GM18508 (cell line): ENCODE results near the gene CNN3.

Experiments used
- ATAC-seq: cut with Tn5 transposase; IDR thresholded peaks from one replicate; pipeline ENCODE4 v1.9.1; 2021; ENCODE audit warnings: moderate number of reproducible peaks; ENCODE audit not compliant: insufficient read depth, unreplicated experiment

CNN3 gene

DNA sequence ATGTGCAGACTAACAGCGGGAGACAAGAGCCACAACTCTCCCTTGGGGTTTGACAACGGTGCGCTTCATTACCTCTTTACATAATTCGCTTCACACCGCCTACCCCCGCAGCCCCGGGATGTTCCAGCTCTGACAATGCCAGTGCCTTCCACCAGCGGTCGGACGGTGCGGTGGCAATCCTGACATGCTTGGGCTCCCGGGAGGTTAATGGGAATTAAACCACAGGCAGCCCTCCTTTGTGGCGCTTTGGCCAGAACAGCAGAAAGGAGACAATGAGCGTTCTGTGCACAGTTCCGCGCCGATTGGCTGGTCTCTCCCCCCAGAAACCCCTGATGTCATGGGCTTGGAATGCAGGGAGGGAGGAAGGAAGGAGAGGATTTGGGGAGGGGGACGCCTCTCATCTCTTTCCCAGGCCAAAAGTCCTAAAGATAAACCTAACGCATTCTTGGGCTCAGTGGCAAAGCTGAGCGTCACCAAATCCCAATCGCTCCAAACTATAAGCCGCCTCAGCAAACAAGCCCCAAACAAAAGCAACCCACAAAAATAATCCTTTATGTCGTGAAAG lies 1.3 kb downstream of the CNN3 start:
- no peak for ATAC-seq

DNA sequence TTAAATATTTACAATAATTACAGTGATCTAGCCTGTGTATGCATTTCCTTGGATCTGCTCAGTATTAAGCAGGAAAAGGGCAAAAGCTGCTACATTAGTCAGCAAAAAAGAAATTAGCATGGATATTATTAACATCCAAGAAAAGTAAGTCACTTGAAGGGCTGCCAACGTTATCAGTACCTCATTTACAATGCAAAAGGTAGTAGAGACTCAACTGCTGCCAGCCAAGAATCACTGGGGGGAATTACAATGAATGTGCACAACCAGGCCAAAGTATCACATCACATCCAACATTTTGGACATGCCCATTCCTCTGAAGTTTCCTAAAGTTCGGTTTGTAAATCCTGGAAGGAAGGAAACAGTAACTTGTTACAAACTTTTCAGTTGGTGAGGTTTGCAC lies 1.9 kb downstream of the CNN3 start:
- ATAC-seq: no peak

DNA sequence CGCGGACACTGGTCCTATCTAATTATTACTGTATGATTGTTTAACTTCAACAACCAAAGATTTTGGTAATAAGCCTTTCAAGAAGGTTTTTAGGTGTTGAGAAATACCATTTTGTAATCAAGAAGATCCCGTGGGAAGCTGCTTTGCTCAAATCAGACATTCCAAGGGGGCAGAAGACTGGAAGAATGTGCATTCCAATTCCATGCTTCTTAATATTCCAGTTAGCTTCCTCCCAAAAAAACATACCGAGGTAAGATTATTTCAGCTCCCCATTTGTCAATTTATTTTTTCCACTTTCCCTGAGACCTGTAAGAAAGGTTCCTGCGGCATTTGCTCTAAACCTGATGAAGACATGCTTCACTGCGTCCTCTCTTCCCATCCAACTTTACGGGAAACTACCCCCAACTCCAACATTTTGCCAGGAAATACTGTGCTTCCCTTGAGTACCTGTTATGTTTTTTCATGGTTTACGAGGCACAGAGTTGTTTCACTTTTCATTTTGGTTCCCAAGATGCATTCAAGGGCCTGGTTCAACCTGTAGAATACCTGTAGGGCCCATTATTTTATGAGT lies 4.1 kb downstream of the CNN3 start:
- ATAC-seq: no peak

DNA sequence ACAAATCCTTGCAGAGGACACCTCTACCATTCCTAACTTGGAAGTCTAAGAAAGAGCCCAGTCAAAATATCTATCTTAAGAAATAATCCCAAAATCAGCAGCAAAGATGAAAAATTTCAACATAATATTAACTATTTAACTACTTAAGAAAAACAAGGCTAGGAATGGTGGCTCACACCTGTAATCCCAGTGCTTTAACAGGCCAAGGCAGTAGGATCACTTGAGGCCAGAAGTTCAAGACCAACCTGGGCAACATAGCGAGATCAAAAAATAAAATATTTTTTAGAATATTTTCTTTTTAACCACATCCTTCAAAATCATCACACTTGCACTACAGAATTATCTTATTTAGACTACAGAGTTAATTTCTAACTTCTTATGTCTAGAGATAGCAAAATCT lies 4.9 kb downstream of the CNN3 start:
- ATAC-seq: no peak

DNA sequence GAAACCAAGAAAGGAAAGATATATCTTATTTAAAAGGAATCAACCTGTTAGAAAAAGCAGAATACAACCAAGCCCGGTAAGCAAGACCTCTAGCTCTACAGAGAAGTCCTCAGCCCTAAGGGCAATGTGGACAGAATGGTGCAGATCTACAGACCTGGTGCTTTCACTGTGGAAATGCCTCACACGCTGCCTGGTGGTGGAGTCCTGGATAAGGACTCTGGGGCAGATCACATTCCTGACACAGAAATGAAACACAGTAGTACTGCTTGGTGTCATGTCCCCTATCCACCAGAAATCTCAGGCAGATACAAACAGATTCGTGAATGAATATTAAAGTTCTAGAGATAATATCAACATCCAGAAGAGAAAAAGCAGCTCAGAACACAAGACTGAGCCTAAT lies 6.8 kb downstream of the CNN3 start:
- ATAC-seq: no peak

DNA sequence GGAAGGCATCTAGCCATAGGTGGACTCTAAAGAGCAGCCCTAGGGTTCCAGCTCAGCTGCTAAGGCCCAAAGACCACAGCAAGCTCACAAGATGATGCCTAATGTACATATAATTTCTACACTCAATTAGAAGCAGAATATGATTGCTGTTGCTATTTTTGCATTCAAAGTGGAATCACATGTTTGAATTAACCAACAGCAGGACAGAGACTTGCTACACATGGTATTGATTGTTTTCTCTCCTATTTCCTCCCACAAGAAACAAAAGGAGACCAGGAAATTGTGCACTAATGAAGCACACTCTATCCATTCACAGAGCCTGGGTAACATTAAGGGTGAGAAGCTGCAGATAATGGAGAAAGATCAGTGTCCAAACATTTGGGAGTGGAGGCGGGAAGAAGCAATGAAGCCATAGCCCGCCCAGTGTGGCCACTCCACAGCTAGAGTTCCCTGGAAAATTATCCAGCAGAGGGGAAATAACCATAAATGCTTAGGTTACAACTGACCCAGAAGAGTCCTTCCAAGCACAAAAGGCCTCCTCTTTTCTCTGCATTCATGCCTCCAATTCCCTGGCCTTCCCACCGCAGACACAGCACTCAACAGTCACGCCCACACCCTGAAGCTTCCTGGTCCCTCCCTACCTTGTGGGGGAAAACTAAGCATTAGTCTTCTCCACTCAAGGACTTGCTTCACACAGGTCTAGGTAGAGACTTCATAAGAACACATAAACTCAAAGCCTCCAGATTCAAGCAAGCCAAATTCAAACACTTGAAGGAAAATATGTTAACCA lies 7.5 kb downstream of the CNN3 start:
- ATAC-seq: no peak

DNA sequence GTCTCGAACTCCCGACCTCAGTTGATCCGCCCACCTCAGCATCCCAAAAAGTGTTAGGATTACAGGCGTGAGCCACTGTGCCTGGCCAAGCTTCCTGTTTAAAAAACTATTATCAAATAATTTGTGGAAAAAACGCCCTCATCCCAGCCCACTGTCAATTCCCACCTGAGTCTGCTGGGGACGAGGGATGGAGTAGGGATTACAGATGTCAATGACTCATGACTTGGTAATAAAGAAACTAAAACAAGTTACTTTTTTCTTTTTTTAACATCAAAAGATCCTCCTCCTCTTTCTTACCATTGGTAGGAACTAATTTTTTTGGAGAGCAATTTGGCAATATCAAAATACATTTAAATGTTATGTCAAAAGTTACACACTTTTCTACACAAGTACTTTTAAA lies 9.7 kb downstream of the CNN3 start:
- ATAC-seq: no peak

DNA sequence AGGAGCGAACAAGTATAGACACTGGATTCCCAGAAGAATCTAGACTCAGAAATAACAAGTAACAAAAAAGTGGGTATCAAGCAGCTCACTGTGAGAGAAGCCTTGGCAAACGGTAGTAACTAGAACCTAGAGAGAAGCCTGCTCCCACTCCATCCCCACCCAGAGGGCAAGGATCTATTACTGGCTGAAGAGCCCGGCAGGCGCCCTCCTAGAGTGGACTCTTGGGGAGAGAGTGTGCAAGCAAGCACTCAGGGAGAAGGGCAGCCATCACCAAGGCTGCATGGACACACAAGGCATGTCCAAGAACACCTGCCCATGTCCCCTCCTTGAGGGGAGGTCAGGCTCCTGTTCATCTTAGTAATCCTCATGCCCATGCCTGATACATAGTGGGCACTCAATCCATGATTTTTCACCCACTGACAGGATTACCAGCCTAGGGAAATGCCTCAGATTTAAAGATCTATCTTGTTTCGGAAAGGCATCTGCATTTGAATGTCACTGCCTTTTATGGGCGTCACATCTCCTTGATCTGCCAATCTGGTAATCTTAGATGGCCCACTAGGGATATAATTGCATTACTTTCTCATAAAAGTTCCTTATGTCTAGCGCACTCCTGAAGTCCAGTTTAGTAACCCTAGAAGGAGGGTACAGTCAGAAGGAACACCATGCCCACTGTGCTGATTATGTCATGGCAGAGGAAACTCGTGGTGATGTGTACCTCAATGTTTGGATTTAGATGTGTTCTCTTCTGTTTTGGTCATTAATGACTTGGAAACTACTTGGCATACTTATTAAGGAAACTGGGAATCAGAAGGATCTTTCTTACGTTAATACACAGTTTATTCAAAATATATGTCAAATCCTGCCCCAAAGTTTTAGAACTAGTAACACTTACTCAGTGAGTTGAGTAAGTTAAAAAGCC lies 14.4 kb downstream of the CNN3 start:
- no peak for ATAC-seq

DNA sequence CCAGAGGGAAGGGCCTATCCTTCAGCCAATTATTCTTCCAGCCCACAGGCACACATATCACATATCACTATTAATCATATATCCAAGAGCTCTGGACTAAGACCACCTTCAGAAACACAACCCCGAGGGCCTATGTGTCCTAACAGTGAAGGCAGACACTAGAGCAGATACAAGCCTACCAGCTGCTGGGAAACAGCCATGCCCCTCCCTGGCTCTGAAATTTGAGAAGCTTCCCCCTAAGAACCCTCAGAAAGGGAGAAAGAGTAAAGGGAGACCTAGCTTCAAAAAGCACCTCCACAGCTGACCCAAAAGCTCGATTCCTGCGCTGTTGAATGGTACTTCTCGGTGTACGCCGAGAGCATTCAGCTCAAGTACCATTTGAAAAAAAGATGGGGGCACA lies 17.4 kb downstream of the CNN3 start:
- no peak for ATAC-seq

DNA sequence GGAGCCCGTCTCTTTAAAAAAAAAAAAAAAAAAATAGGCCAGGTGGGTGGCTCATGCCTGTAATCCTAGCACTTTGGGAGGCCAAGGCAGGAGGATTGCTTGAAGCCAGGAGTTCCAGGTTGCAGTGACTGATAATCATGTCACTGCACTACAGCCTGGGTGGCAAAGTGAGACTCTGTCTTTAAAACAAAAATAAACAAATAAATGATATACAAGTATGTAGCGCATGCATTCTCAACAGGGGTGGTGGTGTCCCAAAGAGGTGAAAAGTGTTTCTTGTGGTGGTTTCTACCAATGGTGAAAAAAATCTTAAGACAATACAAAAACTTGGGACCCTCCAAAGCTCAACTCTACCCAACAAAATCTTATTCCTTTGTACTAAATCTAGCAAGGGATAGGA lies 17.9 kb downstream of the CNN3 start:
- no peak for ATAC-seq

DNA sequence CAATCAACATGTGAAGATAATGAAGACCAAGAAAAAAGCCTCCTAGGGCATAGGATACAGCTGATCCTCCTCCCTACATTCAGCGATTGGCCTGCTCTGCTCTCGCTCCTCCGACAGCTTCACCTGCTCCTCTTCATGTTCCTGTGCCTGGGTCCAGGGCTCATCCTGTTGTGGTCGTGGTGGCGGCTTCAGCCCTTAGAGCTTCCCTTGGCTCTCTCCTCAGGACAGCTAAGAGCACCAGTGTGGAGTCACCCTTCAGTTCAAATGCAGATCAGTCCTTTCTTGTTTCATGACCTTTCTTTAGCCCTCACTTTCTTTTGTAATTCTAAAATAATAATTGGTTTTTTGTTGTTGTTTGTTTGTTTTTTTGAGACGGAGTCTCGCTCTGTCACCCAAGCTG lies 18.7 kb downstream of the CNN3 start:
- ATAC-seq: no peak

DNA sequence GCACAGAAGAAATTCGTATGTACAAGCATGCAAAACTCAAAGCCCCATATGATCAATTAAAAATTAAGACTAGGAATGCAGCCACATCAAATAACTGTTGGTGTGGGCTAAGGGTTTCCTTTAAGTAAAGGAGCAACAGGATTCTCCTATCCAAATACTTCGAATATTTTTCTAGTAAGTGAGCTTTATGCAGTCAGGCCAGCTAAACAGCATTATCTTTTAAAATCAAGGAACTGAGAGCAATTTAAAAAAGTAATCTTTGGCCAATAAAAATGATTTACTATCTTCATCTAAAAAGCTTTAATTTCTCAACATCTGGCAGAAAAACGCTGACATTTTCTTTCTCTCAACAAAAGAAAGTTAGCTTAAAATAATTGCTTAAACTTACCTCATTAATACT lies 19.8 kb downstream of the CNN3 start:
- ATAC-seq: no peak

DNA sequence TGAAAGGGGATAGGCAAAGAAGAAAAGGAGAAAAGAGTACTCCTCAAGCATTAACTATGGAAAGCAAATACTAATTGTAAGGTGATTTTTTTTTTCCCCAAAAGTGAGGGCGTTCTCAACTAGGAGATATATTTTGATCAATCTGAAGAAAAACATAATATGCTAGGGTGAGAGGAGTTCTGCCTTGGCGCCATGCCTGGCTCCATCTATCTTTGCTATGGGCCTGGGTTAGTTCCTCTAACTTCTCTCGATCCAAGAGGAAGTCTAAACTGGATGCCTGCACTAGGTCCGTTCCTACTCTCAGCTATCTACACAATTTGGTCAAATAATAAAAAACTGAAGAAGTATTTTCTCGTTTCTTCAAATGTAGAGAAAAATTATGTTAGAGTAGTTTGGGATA lies 20.5 kb downstream of the CNN3 start:
- no peak for ATAC-seq

DNA sequence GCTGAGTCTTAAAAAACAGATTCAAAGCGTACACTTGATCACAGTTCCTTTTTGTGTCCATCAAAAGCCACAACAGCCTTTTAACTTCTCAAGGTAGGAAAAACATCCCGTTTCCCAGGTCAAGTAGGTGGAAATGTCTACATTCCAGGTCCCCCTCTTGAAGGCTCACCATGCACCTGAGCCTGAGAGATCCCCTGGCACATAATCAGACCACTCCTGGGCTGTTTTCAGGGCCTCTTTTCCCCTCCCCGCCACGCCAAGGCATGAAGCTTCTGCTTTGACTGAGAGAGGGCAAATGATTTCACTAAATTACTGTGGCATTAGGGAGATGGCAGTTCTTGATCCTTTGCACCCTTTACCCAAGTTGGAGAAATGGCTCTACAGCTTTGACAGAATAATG lies 21.7 kb downstream of the CNN3 start:
- no peak for ATAC-seq

DNA sequence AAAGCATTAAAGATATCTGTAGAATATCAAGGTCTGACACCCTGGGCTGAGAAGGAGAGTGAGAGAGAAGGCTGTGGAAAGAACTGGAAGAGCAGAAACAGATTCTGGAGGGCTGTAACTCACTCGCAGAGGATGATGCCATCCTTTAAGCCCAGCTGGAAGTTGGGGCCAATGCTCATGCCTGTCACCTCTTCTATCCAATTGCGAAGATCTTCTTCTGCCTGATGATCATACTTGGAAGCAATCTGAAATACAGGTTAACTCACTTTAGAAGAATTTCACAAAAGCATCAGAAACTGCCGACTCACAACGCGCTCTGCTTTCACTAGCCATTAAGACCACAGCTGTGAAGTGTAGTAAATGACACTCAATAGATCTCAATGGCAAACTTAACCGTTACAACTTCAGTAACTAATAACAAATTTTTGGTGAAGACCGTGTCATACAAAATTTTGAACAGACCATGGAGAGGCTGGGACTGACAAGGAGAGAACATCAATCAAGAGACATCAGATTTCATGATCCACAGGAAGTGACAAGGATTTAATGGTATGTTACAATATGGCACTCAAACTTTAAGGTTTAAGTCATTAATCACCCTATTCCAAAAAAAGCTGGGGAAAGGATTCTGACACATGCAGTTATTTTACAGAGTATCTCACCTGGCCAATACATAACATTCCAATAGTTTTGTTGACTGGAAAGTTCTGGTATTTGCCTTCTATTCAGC lies 23.5 kb downstream of the CNN3 start:
- no peak for ATAC-seq

DNA sequence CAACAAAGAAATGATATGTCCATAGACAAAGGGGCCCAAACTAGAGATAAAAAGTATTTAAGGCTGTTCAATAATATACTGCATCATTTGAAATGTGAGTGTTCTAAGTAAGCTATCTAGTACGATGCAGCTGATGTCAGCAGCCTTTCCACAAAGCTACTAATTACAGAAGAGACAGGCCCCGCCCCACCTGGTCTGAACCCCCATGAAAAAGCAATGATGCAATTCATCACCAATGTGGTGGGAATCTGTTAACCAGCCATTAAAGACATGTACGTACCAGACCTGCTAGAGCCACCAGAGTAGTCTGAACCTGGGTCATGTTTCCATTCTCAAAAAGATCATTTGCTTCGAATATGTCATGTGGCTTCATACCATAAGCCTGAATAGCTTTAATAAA lies 25.1 kb downstream of the CNN3 start:
- no peak for ATAC-seq

DNA sequence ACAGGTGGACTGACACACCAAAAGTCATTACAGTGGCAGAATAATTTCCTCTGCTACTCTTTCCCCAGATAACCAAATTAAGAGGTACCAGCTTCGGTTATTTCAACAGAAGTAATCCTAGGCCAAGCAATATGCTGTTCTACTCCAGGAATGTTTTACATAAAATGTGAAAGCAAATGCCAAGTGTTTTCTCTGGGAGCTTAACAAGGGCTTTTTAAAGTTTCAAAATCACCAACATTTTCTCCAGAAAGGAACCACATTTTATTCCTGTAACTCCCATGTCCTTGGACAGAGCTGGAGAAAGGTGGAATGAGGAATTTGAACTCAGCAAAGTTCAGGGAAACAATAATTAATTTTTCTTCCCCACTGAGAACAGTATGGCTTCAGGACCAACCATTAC lies 27.2 kb downstream of the CNN3 start:
- ATAC-seq: no peak

DNA sequence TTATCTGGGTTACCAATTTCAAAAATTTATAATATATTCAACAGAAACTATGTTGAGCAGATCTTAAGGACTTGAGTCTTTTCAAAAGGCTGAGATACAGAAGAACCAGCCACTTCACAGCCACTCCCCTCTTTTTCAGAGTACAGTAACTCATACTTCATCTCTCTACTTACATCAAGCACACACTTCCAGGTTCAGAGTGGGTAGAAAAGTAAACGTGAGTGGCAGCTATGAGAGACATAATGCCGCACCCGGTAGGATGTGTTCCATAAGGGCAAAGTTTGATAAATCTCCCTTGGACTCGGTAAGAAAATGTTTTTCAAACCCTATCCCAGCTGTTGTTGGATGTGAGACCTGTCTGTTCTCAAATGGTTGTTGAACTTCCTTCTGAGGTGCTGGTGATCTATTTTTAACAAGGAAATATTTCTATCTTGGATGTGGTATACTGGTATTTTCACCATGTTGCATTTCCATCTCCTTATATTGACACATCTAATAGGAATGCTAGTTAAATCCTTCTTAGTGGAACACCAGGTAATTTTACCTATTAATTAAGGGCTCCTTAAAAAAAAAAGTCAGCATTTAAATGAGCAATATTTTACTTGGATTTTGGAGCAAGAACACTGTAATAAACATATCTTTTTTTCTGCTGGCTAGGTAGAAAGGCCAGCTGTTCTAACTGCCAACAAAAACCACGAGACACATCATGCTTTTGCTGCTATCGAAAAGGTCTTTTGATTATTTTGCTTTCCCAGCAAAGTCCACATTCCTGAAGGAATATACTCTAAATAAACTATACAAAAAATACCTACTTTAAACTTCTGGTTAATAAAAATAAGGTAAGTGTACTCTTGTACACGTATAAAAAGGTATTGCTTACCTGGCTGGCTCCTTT lies 28.2 kb downstream of the CNN3 start:
- no peak for ATAC-seq

DNA sequence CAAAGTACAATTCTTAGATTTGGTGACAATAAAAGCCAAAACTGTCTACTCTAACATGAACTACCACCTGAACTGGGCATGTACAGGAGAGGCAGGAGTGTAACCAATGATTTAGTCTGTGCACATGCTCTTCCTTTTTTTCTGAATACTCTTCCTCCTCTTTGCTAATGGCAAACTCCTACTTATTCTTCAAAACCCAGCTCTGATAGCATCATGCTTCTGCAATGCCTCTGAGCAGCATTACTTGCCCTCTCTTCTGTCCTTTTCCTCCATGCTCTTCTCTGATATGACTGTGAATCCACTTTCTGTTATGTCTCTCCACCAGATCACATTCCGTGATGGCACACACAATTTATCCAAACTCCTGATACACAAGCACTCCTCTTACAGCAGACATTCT lies 31.4 kb downstream of the CNN3 start:
- no peak for ATAC-seq
